ENCODE results near the gene AAK1.

GRCh38 chr2:69416147-69416546 lies 227.4 kb downstream of the AAK1 start:
- TF ChIP-seq CTCF (conservative IDR thresholded peaks at IDR 0.05 in 1 of 2, IDR thresholded peaks at IDR 0.05 in 1 of 2; ENCODE audit: extremely low read depth in 1 of 2, insufficient read depth in 1 of 2, low read depth in 1 of 2, low read length in 2 of 2) (no peak), EZH2 (IDR thresholded peaks at IDR 0.05; ENCODE audit: borderline replicate concordance, low read length) (no peak)
